Measurements from ENCODE around the gene ADAMTS4.
"Not testable (repeated sequence)": the region's sequence is repeated elsewhere in the genome, so short reads cannot be mapped to it uniquely, and the experiment has no call there.

The ADAMTS4 gene, protein sequence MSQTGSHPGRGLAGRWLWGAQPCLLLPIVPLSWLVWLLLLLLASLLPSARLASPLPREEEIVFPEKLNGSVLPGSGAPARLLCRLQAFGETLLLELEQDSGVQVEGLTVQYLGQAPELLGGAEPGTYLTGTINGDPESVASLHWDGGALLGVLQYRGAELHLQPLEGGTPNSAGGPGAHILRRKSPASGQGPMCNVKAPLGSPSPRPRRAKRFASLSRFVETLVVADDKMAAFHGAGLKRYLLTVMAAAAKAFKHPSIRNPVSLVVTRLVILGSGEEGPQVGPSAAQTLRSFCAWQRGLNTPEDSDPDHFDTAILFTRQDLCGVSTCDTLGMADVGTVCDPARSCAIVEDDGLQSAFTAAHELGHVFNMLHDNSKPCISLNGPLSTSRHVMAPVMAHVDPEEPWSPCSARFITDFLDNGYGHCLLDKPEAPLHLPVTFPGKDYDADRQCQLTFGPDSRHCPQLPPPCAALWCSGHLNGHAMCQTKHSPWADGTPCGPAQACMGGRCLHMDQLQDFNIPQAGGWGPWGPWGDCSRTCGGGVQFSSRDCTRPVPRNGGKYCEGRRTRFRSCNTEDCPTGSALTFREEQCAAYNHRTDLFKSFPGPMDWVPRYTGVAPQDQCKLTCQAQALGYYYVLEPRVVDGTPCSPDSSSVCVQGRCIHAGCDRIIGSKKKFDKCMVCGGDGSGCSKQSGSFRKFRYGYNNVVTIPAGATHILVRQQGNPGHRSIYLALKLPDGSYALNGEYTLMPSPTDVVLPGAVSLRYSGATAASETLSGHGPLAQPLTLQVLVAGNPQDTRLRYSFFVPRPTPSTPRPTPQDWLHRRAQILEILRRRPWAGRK

DNA sequence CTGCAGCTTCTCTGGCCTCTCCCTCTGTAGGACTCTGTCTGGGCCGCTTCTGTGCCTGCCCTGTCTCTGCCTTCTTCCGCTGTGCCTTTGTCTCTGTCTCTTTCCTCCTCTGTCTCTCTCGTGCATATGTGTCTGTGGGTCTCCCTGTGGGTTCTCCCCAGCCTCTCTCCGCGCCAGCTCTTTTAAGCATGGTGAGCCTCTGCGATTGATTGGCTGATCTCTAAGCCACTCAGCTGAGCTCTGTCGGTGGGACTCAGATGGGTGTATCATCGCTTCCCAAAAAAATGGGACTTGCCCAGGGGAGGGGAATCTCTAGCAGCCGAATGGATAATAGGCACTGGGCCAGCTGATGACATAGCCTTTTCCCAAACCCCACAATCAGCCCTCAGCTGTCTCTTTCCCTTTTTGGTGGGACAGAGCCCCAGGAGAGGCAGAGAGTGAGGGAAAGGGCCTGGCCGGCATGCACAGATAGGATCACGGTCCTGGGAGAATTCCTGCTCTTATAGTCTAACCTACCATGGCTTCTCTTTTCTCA, at the start of gene ADAMTS4:
Gene ADAMTS4, minus strand, starts transcription at position 158 of the 535 bp plus-strand sequence. CDS start 427 bp downstream, outside the sequence.
- no peak for DNase-seq

DNA sequence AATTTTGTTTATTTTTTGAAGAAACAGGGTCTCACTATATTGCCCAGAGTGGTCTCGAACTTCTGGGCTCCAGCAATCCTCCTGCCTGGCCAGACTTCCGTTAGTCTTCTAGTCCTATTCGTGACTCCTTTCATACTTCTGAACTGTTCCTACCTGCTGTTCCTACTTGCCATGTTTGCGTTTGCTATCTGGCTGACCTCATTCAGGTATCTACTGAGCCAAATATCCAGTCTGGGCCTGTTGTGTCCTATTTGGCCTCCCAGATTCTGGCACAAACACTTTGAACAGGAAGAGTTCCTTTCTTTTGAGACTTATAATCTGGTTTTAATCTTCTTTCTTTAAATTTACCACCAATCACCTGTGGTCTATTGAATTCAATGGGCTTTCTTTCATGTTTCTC, 46.0 kb upstream of the ADAMTS4 start:
- no peak for DNase-seq

GRCh38 chr1:161242313-161242712, 43.5 kb upstream of the ADAMTS4 start:
- DNase-seq, result no peak

DNA sequence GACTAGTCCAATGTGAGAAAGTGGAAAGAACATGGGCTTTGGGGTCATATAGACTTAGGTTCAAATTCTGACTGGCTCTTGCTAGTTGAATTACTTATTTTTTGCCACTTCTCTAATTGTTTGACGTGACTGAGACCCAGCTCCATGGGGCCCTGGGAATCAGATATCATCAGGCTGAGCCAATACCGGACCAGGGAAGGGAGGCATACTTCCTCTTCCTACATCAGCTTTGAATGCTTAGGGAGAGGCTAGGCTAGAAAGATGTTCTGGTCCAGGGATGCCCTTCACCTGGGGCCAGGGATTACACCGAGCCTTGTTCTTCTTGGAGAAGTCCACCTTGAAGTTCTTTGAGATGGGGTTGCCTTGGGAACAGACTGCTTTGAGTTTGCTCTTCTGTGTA, 42.8 kb upstream of the ADAMTS4 start:
- no peak for DNase-seq

DNA sequence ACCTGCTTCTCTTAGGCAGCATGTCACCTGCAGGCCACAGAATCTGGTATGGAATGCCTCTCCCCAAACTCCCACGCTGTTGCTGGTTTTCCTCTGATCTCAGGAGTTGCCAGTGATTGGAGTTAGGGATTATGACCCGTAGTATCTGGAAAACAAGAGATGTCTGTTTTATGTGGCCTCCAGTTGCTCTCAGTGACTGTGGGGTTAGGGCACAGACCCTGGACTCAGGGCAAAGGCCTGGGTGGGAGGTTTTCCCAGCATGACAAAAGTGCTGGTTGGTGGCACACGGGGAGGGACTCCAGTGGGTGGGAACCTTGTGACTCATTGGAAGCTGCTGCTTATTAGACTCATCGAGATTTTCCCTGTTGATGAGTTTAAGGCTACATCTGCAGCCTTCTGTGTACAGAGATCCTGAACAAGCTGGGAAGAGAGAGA, 39.2 kb upstream of the ADAMTS4 start, which contains the start of gene NR1I3:
Gene NR1I3, minus strand, starts transcription at position 165 of the 435 bp plus-strand sequence. CDS start 1,638 bp downstream, outside the sequence.
- DNase-seq, result no peak

DNA sequence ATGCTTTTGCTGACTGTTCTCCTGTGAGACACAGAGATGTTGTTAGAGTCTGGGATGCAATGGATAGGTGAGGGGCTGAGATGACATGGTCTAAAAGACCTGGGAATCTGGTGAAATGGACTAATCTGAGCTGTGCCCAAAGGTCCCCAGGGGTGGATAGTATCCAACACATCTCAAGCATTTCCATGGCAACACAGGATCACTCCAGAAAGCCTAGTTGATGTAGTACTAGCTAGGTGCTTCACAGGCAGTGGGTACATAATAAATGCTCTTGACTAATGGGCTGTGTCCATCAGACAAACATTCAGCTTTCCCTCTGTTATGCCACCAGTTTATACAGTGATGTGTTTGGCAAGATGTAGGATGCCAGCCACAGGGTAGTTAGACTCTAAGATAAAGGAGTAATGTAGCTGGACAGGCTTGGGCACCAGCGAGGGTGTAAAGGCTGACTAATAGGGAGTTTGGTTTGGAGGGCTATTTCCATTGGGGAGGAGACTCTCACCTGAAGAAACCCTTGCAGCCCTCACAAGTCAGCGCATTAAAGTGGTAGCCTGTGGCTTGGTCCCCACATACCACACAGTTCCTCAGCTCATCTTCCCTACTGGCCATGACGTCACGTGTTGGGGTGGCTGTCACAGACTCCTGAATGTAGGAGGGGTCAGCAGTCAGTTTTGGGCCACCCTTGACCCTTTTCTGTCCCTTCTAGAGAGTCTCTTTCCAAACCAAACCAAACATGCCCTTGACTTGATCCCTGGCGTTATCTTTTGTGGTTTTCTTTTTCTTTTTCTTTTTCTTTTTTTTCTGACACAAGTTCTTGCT, 37.3 kb upstream of the ADAMTS4 start:
- DNase-seq, result no peak

- no peak for DNase-seq
Observed at GRCh38 chr1:161233102-161233501, 34.2 kb upstream of the ADAMTS4 start.

DNA sequence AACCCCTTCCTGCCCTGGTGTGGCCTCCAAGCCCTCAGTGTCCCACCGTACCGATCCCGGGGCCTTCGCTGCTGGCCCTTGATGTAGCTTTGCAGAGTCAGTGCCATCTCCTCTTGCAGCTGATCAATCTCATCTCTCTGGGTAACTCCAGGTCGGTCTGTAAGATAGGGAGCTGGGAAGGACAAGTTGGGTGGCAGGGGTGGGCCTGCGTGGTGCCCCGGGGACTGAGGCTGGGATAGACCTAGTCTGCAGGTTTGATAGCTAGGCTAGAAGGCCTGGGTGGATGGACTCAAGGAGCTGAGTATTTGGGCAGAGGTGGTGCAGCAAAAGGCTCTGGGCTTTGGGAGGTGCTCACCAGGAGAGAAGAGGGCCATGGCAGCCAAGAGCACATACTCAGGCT, 31.9 kb upstream of the ADAMTS4 start:
- no peak for DNase-seq

DNA sequence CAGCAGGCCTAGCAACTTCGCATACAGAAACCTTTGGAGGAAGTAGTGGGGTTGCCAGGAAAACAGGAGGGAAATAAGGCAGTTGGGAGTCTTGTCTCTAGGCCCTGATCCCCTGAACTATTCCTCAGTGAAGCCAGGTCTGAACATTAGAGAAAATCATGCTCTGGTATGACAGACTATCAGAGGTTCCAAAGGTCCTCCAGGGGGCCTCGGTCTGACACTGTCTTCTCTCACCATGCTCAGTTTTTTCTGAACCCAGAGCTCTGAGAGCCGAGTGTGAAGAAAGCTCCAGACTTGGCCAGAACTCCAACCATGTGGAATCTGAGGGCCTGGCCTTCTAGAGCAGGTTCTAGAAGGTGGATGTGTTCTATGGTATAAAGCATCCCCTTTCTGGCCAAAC, 31.0 kb upstream of the ADAMTS4 start:
- DNase-seq, result no peak

DNA sequence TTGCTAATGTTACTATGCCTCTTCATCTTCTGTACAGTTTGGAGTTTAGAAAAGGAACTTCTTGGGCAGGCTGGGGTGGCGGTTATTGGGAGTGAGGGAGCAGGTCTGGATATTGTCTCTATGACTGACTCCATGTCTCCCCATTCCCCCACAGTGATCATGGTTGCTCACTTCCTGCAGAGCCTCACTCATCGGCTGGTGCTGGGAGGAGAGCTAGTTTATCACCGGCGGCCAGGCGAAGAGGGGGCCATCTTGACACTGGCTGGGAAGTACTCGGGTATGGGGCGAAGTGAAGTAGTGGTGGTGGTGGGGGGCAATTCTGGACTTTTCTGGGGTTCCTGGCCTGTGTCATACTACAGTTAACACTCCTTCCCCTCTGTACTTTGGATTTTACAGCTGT, 29.2 kb upstream of the ADAMTS4 start:
- DNase-seq, result no peak

GRCh38 chr1:161227196-161227871, 28.5 kb upstream of the ADAMTS4 start:
- peak; percentile 83 for DNase-seq

GRCh38 chr1:161226759-161227158, 27.9 kb upstream of the ADAMTS4 start:
- DNase-seq, result no peak

DNA sequence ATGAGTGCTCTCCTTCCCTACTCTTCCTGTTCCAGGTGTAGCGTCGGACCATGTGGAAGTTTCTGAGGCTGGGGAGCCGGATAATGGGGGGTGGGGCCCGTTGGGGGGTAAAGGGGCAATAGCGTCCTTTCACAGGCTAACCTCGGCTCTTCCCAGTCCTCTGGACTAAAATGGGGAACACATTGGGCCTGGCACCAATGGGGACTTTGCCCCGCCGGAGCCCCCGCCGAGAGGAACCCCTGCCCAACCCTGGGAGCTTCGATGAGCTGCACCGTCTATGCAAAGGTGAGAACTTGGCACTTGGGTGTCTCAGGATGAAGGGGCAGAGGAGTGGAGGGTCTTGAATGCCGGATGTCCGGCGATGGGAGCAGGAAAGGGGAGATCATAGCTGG, 27.5 kb upstream of the ADAMTS4 start:
- no peak for DNase-seq

DNA sequence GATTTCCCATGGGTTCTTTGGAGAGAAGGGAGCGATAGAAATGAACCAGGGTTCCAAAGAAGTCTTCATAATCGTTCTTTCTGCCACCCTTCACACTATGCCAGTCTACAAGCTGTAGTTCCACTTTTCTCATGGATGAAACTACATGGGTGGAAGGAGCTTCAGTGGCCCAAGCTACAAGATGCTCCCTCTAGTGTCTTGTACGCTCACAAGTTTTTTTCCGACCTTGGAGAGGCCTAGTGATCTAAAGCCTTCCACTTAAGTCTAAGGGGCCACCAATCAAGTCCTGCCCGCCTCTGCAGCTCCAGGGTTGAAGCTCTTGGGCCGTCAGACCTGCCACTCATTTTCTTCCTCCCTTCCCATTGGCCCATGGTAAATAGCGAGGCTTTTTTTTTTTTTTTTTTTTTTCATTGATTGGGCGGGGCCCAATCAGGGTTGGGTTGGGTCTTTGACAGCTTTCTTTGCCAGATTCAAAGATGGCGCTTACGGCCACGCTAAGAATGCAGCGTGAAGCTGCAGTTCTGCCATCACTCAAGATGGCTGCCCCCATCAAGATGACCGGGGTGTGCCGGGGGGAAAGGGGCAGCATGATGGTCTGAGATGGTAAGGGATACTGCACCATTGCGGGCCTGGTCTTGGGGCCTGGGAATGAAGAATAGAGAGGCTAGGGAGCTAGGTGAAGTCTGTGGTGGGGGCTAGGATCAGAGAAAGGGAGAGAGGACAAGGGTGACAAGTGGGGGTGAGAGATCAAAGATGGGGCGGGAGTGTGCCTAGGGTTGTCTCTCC, 26.9 kb upstream of the ADAMTS4 start, which contains the start of gene TOMM40L:
Gene TOMM40L, plus strand, starts transcription at position 527 of the 786 bp plus-strand sequence. CDS start 430 bp downstream, outside the sequence.
- DNase-seq, result peak; percentile 98

GRCh38 chr1:161225178-161225533, 26.3 kb upstream of the ADAMTS4 start:
- DNase-seq, result no peak

GRCh38 chr1:161224695-161225087, 25.8 kb upstream of the ADAMTS4 start:
- not testable (repeated sequence) for DNase-seq

DNA sequence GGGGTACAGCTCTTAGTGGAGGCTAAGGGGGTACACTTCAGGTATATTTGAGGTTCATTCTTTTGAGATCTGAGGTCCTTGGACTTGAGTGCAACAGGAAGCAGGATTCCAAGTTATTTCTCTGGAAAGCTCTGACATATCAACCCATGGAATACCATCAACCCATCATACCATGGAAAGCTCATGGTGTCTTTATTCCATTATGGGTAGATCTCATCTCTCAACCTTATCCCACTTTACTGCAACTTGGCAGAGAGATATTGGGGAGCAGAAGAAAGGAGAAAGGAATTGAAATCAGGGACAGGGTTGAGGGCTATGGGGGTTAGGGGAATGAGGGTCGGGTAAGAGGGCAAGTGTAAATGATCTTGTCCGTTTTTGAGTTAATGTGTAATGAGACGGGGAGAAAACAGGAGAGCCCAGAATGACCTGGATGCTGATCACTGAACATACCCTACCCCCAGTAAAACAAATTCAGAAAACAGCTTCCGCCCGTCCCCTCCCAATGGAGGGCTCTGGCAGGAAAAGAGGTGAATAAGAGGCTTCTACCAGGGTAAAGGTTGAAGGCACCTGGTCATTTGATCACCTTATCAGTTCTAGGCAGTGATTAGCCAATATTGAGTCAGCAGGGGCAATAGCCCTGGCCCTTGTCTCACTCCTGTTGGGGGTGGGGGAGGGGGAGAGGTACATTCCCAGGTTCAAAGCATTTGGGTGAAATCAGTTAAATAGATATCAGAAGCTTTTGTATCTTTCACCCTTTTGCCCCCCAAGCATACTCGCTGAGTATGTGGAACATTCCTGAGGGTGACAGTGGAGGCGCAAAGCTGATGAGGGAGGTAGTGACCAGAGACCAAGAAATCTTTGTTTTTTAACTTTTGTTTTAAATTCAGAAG, 25.2 kb upstream of the ADAMTS4 start:
- no peak for DNase-seq

- no peak for DNase-seq
Observed at GRCh38 chr1:161222175-161223019, 23.5 kb upstream of the ADAMTS4 start.

DNA sequence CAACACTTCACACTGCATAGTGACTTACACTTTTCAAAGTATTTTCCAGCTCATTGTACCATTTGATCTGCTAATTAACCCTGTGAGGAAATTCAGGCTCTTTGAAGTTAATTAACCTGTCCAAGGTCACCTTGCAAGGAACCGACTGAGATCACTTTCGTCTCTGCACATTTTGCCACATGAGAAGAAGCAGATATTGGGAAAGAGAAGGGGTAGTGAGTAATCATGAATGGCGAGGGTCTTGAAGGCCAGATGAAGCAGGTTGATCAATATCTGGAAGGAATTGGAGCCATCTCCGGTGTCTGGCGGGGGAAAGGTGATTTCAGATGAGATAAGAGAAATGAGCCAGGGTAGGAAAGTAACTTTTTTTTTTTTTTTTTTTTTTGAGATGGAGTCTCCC, 21.1 kb upstream of the ADAMTS4 start:
- peak; percentile 49 for DNase-seq

Measured in islet precursor cell (in vitro differentiated cells).